Adrenal gland (tissue), 12 donors: ENCODE measurements around the gene FAM149B1. TPM values are rescaled to one million over a fixed set of nuclear protein-coding genes. Genes with fewer than 3 reads are reported as not detected.

ENCODE experiments used
- DNase-seq, 7 donors: peaks; one replicate each; pipeline ENCODE4 v3.0.0-alpha.2; 2019 to 2020
- H3K27ac ChIP-seq, 5 donors: fragments of 200-600 bp; sonication (generic) in 4 of 5; 1 replicate in 3 of 5; 2 replicates in 2 of 5; pipeline versions ENCODE4 v1.5.1 to v1.8.0; 2016 to 2020; ENCODE audit warnings: mild to moderate bottlenecking in 1 of 5
- H3K27me3 ChIP-seq: fragments of 200-600 bp; 2 replicates; pipeline ENCODE4 v1.8.0; 2021
- H3K36me3 ChIP-seq, 2 donors: fragments of 200-600 bp; replicated peaks in 1 of 2; 1 replicate in 1 of 2; 2 replicates in 1 of 2; pipeline versions ENCODE4 v1.5.1 to v1.8.0; 2018 to 2022
- H3K4me1 ChIP-seq, 2 donors: fragments of 200-600 bp; replicated peaks in 1 of 2; 1 replicate in 1 of 2; 2 replicates in 1 of 2; pipeline versions ENCODE4 v1.5.1 to v1.8.0; 2018 to 2021
- H3K4me3 ChIP-seq, 4 donors: fragments of 200-600 bp; sonication (generic) in 3 of 4; one replicate each; pipeline ENCODE4 v1.5.1; 2016 to 2018
- H3K9me3 ChIP-seq, 3 donors: fragments of 200-600 bp; sonication (generic) in 1 of 3; replicated peaks in 1 of 3; 1 replicate in 2 of 3; 2 replicates in 1 of 3; pipeline versions ENCODE4 v1.5.1 to v1.8.0; 2016 to 2021
- CTCF ChIP-seq, 6 experiments: fragments of 450-650 bp in 4 of 6; fragments of 200-600 bp in 2 of 6; sonication (generic) in 1 of 6; IDR thresholded peaks; 1 replicate in 5 of 6; 2 replicates in 1 of 6; pipeline versions ENCODE4 v1.5.1 to v1.8.0; 2016 to 2021; ENCODE audit warnings: antibody characterized with exemption in 6 of 6, mild to moderate bottlenecking in 2 of 6, moderate library complexity in 1 of 6
- POLR2A ChIP-seq, 2 donors: fragments of 450-650 bp; IDR thresholded peaks; one replicate each; pipeline ENCODE4 v1.6.1; 2017; ENCODE audit warnings: antibody characterized with exemption in 2 of 2, mild to moderate bottlenecking in 2 of 2, moderate library complexity in 1 of 2
- WGBS, 4 donors: extraction: QIAGEN DNeasy Blood & Tissue Kit in 2 of 4; methylation state at CpG; one replicate each; pipeline versions ENCODE4 v1.1.5 to v1.1.7; 2013 to 2017; 5-methylcytosine and 5-hydroxymethylcytosine counted together
- intact Hi-C, 2 donors: fragments of 100-400 bp; cut with DNase I; formaldehyde crosslinking; loops; one replicate each; pipeline versions ENCODE4 v1.14.1 to v1.15.0; 2022 to 2023
- polyA plus RNA-seq, 3 donors: library from polyadenylated mRNA; stranded (reverse); fragments of 200-250 nt in 2 of 3; fragments of 350-450 nt in 1 of 3; fragmentation: Illumina TruSeq in 1 of 3; extraction: RNeasy Lipid Tissue Mini Kit (QIAGEN cat#74804) in 1 of 3; gene quantifications; one replicate each; pipeline ENCODE4 v1.2.3, GENCODE V29; 2013 to 2014
- total RNA-seq, 9 donors: library from RNA; depleted of rRNA in 4 of 9; stranded (reverse); fragments of >200 nt in 4 of 9; fragments of 120-200 nt in 1 of 9; fragmentation: NEBNext Ultra II Directional in 1 of 9; extraction: Animal tissue kit (Norgen Biotek cat#: 25700) in 1 of 9; gene quantifications; one replicate each; pipeline versions ENCODE4 v1.1.0 to v1.2.4, GENCODE V29; 2013 to 2023
- donor health status: healthy with polysubstance abuse.
- donor health status: Bipolar disorder and iron deficiency.
- donor health status: DM: yes; HTN: yes; CAD: no.
- donor health status: DM: no; HTN: no; CAD: no.
- donor health status: DM: no; HTN: no; CAD: no.
- donor health status: DM: yes; HTN: yes; CAD: no.

Gene FAM149B1
- total and polyA plus RNA-seq, 12 donors: 10.9 to 36.7 (median 20.1) TPM

DNA sequence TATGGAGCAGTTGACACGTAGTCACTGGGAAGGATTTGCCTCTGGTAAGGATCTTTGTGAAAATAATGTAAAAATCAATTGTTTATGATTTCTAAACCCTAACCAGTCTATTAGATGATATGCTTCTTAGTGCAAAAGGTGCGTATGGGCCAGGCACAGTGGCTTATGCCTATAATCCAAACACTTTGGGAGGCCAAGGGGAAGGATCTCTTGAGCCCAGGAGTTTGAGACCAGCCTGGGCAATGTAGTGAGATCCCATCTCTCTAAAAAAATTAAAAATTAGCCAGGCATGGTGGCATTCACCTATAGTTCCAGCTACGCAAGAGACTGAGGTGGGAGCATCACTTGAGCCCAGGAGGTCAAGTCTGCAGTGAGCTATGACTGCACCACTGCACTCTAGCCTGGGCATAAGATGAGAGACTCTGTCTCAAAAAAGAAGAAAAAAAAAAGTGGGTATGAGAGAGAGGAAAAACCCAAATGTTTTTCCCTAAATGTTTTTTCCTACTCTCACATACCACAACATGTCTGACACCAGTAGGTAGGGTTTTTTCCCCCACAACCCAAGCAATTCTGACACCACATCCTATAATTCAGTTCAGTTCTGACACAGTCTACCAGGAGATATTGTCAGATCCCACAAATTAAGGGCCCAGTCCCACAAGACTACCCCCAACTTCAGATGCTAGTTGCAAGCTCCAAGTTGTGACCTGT, 42.6 kb downstream of the FAM149B1 start:
- Histone ChIP-seq H3K36me3 (no peaks in the 10 kb centered on the region), H3K27ac (no peak overlapping the region), H3K4me3 (no peak overlapping the region), H3K27me3 (no peaks in the 10 kb centered on the region), H3K4me1 (peaks cover 0 to 9% of the 10 kb centered on the region in 2 donors), H3K9me3 (no peaks in the 10 kb centered on the region)
- WGBS, 4 donors: 97 to 99% (median 98%) methylated on average over 3 of the region's 3 CpGs
- intact Hi-C loops: no loop called here
- no peak for TF ChIP-seq POLR2A (IDR thresholded peaks at IDR 0.05)
- TF ChIP-seq CTCF (IDR thresholded peaks at IDR 0.05): no peak
- no peak for DNase-seq

DNA sequence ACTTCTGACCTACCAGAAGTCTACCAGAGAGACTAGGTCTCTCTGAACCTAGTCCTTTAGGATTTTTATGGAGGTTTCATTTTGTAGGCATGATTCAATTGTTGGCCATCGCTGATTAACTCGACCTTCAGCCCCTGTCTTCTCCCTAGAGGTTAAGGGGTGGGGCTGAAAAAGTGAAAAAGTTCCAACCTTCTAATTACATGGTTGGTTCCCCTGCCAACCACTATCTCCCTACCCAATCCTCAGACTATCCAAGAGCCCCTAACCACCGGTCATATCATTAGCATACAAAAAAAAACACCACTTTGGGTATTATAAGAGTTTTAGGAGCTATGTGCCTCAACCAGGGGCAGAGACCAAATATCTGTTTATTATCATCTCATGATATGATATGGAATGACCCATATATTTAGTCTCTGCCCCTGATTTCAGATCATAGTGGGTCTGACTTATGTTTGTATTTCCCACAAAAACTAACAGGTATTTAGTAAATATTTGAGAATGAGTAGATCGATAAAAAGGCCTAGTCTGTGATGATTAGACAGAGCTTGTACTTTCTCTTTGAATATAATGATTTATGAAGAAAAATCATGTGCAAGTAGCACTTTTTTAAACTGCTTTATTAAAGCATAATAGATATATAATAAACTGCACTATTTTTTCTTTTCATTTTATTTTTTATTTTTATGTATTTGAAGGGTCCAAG, 43.3 kb downstream of the FAM149B1 start:
- Histone ChIP-seq H3K27me3 (no peaks in the 10 kb centered on the region), H3K4me1 (peaks cover 0 to 9% of the 10 kb centered on the region in 2 donors), H3K4me3 (no peak overlapping the region), H3K9me3 (no peaks in the 10 kb centered on the region), H3K27ac (no peak overlapping the region), H3K36me3 (no peaks in the 10 kb centered on the region)
- no peak for DNase-seq
- intact Hi-C loops: no loop called here
- 64 to 83% (median 75%) methylated on average over 4 of the region's 4 CpGs for WGBS, 4 donors
- TF ChIP-seq POLR2A (IDR thresholded peaks at IDR 0.05) (no peak), CTCF (IDR thresholded peaks at IDR 0.05) (no peak)

- no peak for TF ChIP-seq CTCF (IDR thresholded peaks at IDR 0.05)
- TF ChIP-seq POLR2A (IDR thresholded peaks at IDR 0.05): no peak
- Histone ChIP-seq H3K36me3 (peaks cover 0 to 3% of the 10 kb centered on the region in 2 donors), H3K4me1 (peaks cover 7 to 9% of the 10 kb centered on the region in 2 donors), H3K4me3 (no peak overlapping the region), H3K27ac (no peak overlapping the region), H3K27me3 (no peaks in the 10 kb centered on the region), H3K9me3 (no peaks in the 10 kb centered on the region)
- intact Hi-C loops: no loop called here
- DNase-seq: no peak
- WGBS, 4 donors: 89 to 100% (median 99%) methylated on average over 1 of the region's 1 CpG
Observed at GRCh38 chr10:73215749-73216148, 47.8 kb downstream of the FAM149B1 start.

DNA sequence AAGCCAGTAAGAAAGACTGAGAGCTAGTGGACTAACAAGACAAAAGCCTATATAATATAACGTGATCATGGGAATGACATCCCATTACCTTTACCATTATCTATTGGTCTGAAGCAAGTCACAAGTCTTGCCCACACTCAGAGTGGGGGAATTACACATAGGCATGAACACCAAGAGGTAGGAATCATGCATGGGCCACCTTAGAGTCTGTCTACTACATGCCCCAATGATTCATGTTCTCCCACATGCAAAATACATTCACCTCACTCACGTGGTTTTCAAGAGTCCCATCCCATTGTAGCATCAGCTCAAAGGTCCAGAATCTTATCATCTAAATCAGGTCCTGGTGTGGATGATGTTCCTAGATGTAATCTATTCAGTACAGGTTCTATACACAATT, 49.7 kb downstream of the FAM149B1 start:
- Histone ChIP-seq H3K4me1 (peaks cover 4 to 7% of the 10 kb centered on the region in 2 donors), H3K36me3 (peaks cover 0 to 3% of the 10 kb centered on the region in 2 donors), H3K27me3 (no peaks in the 10 kb centered on the region), H3K4me3 (no peak overlapping the region), H3K9me3 (no peaks in the 10 kb centered on the region), H3K27ac (no peak overlapping the region)
- TF ChIP-seq POLR2A (IDR thresholded peaks at IDR 0.05) (no peak), CTCF (IDR thresholded peaks at IDR 0.05) (no peak)
- intact Hi-C loops: no loop called here
- WGBS, 4 donors: 91 to 98% (median 94%) methylated on average over 2 of the region's 2 CpGs
- no peak for DNase-seq
